Right lobe of liver (tissue), 4 donors: ENCODE measurements around the gene LAMTOR2.
A peak's percentile ranks its signal among the peaks of the same experiment; 100 is the strongest.

Source experiments
- CTCF ChIP-seq, 4 donors: fragments of 200-600 bp in 3 of 4; fragments of 450-650 bp in 1 of 4; IDR thresholded peaks; one replicate each; pipeline versions ENCODE4 v1.5.1 to v1.8.0; 2016 to 2022; ENCODE audit warnings: antibody characterized with exemption in 4 of 4, mild to moderate bottlenecking in 2 of 4
- POLR2A ChIP-seq: fragments of 450-650 bp; IDR thresholded peaks from one replicate; pipeline ENCODE4 v1.6.1; 2017; ENCODE audit warnings: antibody characterized with exemption, mild to moderate bottlenecking
- donor health status: DM: no; HTN: no; CAD: no.
- donor health status: DM: no; HTN: no; CAD: no.
- donor health status: DM: no; HTN: yes; CAD: no.

- TF ChIP-seq POLR2A (no peak), CTCF (IDR thresholded peaks at IDR 0.05) (peak in 3 of 4 donors; percentile 3 to 12 (median 5))
These were observed 1.5 kb upstream of the LAMTOR2 start for GRCh38 chr1:156052862-156053767.
